ENCODE results near the gene TMEM200A.
A peak's percentile ranks its signal among the peaks of the same experiment; 100 is the strongest.

Gene TMEM200A

GRCh38 chr6:130367767-130368166, 1.9 kb downstream of the TMEM200A start:
- Mint-ChIP-seq H3K4me1 (ENCODE audit: low read depth) (peaks cover 18% of the 10 kb centered on the region), H3K9me3 (peaks cover 5% of the 10 kb centered on the region), H3K27ac (no peak overlapping the region), H3K36me3 (ENCODE audit: low read depth) (peaks cover 2% of the 10 kb centered on the region), H3K4me3 (peak overlapping the region; percentile 26), H3K27me3 (ENCODE audit: low read depth) (peaks cover 65% of the 10 kb centered on the region)

GRCh38 chr6:130368576-130368975, 2.8 kb downstream of the TMEM200A start:
- Mint-ChIP-seq H3K27me3 (ENCODE audit: low read depth) (peaks cover 57% of the 10 kb centered on the region), H3K27ac (no peak overlapping the region)

GRCh38 chr6:130369831-130370230, 4.0 kb downstream of the TMEM200A start:
- Mint-ChIP-seq H3K27ac (no peak overlapping the region), H3K4me3 (no peak overlapping the region), H3K4me1 (ENCODE audit: low read depth) (peaks cover 12% of the 10 kb centered on the region), H3K27me3 (ENCODE audit: low read depth) (peaks cover 46% of the 10 kb centered on the region), H3K9me3 (no peaks in the 10 kb centered on the region), H3K36me3 (ENCODE audit: low read depth) (peaks cover 2% of the 10 kb centered on the region)

More at GRCh38 chr6:130368576-130368975, 2.8 kb downstream of the TMEM200A start:
- peaks cover 2% of the 10 kb centered on the region for H3K36me3 Mint-ChIP-seq (ENCODE audit: low read depth)
- H3K4me1 Mint-ChIP-seq (ENCODE audit: low read depth), result peaks cover 18% of the 10 kb centered on the region
- H3K9me3 Mint-ChIP-seq, result no peaks in the 10 kb centered on the region
- H3K4me3 Mint-ChIP-seq, result no peak overlapping the region

- Mint-ChIP-seq H3K4me1 (ENCODE audit: low read depth) (peaks cover 8% of the 10 kb centered on the region), H3K4me3 (no peak overlapping the region), H3K27me3 (ENCODE audit: low read depth) (peaks cover 38% of the 10 kb centered on the region), H3K36me3 (ENCODE audit: low read depth) (peaks cover 3% of the 10 kb centered on the region), H3K9me3 (no peaks in the 10 kb centered on the region), H3K27ac (no peak overlapping the region)
These were observed 6.2 kb downstream of the TMEM200A start for GRCh38 chr6:130371921-130372420.

- H3K27me3 Mint-ChIP-seq (ENCODE audit: low read depth), result peaks cover 33% of the 10 kb centered on the region
- H3K4me3 Mint-ChIP-seq, result no peak overlapping the region
- H3K36me3 Mint-ChIP-seq (ENCODE audit: low read depth), result peaks cover 4% of the 10 kb centered on the region
- H3K9me3 Mint-ChIP-seq, result no peaks in the 10 kb centered on the region
- peaks cover 7% of the 10 kb centered on the region for H3K4me1 Mint-ChIP-seq (ENCODE audit: low read depth)
- no peak overlapping the region for H3K27ac Mint-ChIP-seq
These were observed 7.0 kb downstream of the TMEM200A start for GRCh38 chr6:130372786-130373185.

- Mint-ChIP-seq H3K4me1 (ENCODE audit: low read depth) (peaks cover 2% of the 10 kb centered on the region), H3K27ac (no peak overlapping the region), H3K27me3 (ENCODE audit: low read depth) (peaks cover 21% of the 10 kb centered on the region), H3K9me3 (no peaks in the 10 kb centered on the region), H3K36me3 (ENCODE audit: low read depth) (peaks cover 4% of the 10 kb centered on the region), H3K4me3 (no peak overlapping the region)
These were observed 8.2 kb downstream of the TMEM200A start for GRCh38 chr6:130373992-130374391.

GRCh38 chr6:130376936-130377335, 11.1 kb downstream of the TMEM200A start:
- Mint-ChIP-seq H3K4me3 (no peak overlapping the region), H3K27ac (no peak overlapping the region), H3K4me1 (ENCODE audit: low read depth) (peaks cover 14% of the 10 kb centered on the region), H3K36me3 (ENCODE audit: low read depth) (peaks cover 5% of the 10 kb centered on the region), H3K9me3 (no peaks in the 10 kb centered on the region), H3K27me3 (ENCODE audit: low read depth) (no peaks in the 10 kb centered on the region)

GRCh38 chr6:130377371-130377770, 11.6 kb downstream of the TMEM200A start:
- Mint-ChIP-seq H3K9me3 (no peaks in the 10 kb centered on the region), H3K36me3 (ENCODE audit: low read depth) (peaks cover 7% of the 10 kb centered on the region), H3K4me3 (no peak overlapping the region), H3K27me3 (ENCODE audit: low read depth) (no peaks in the 10 kb centered on the region), H3K4me1 (ENCODE audit: low read depth) (peaks cover 18% of the 10 kb centered on the region), H3K27ac (no peak overlapping the region)

- Mint-ChIP-seq H3K4me1 (ENCODE audit: low read depth) (peaks cover 24% of the 10 kb centered on the region), H3K27me3 (ENCODE audit: low read depth) (no peaks in the 10 kb centered on the region), H3K36me3 (ENCODE audit: low read depth) (peaks cover 8% of the 10 kb centered on the region), H3K27ac (no peak overlapping the region), H3K9me3 (no peaks in the 10 kb centered on the region), H3K4me3 (no peak overlapping the region)
These were observed 12.1 kb downstream of the TMEM200A start for GRCh38 chr6:130377915-130378314.

- no peaks in the 10 kb centered on the region for H3K27me3 Mint-ChIP-seq (ENCODE audit: low read depth)
- H3K36me3 Mint-ChIP-seq (ENCODE audit: low read depth), result peaks cover 8% of the 10 kb centered on the region
- H3K4me1 Mint-ChIP-seq (ENCODE audit: low read depth), result peaks cover 24% of the 10 kb centered on the region
- no peak overlapping the region for H3K27ac Mint-ChIP-seq
- H3K9me3 Mint-ChIP-seq, result no peaks in the 10 kb centered on the region
- H3K4me3 Mint-ChIP-seq, result no peak overlapping the region
These were observed 13.4 kb downstream of the TMEM200A start for GRCh38 chr6:130379223-130379622.

- Mint-ChIP-seq H3K4me3 (no peak overlapping the region), H3K9me3 (no peaks in the 10 kb centered on the region), H3K27me3 (ENCODE audit: low read depth) (peaks cover 5% of the 10 kb centered on the region), H3K36me3 (ENCODE audit: low read depth) (peaks cover 8% of the 10 kb centered on the region), H3K4me1 (ENCODE audit: low read depth) (peaks cover 22% of the 10 kb centered on the region), H3K27ac (peak overlapping the region; percentile 50)
These were observed 15.2 kb downstream of the TMEM200A start for GRCh38 chr6:130381012-130381411.

GRCh38 chr6:130381459-130382380, 15.9 kb downstream of the TMEM200A start:
- Mint-ChIP-seq H3K9me3 (no peaks in the 10 kb centered on the region), H3K27me3 (ENCODE audit: low read depth) (peaks cover 12% of the 10 kb centered on the region), H3K36me3 (ENCODE audit: low read depth) (peaks cover 8% of the 10 kb centered on the region), H3K27ac (peak overlapping the region; percentile 50), H3K4me1 (ENCODE audit: low read depth) (peaks cover 22% of the 10 kb centered on the region), H3K4me3 (peak overlapping the region; percentile 26)

- H3K27ac Mint-ChIP-seq, result no peak overlapping the region
- H3K36me3 Mint-ChIP-seq (ENCODE audit: low read depth), result peaks cover 5% of the 10 kb centered on the region
- no peaks in the 10 kb centered on the region for H3K9me3 Mint-ChIP-seq
- H3K4me3 Mint-ChIP-seq, result no peak overlapping the region
- H3K4me1 Mint-ChIP-seq (ENCODE audit: low read depth), result peaks cover 22% of the 10 kb centered on the region
- peaks cover 19% of the 10 kb centered on the region for H3K27me3 Mint-ChIP-seq (ENCODE audit: low read depth)
These were observed 17.2 kb downstream of the TMEM200A start for GRCh38 chr6:130382872-130383490.

GRCh38 chr6:130385064-130385695, 19.4 kb downstream of the TMEM200A start:
- H3K9me3 Mint-ChIP-seq, result no peaks in the 10 kb centered on the region
- peaks cover 25% of the 10 kb centered on the region for H3K27me3 Mint-ChIP-seq (ENCODE audit: low read depth)
- peaks cover 22% of the 10 kb centered on the region for H3K4me1 Mint-ChIP-seq (ENCODE audit: low read depth)
- peaks cover 5% of the 10 kb centered on the region for H3K36me3 Mint-ChIP-seq (ENCODE audit: low read depth)
- H3K4me3 Mint-ChIP-seq, result no peak overlapping the region
- no peak overlapping the region for H3K27ac Mint-ChIP-seq
